ENCODE measurements around the gene ADAMTS14. TPM values are rescaled to one million over a fixed set of nuclear protein-coding genes. Genes with fewer than 3 reads are reported as not detected.
"Not testable (repeated sequence)": the region's sequence is repeated elsewhere in the genome, so short reads cannot be mapped to it uniquely, and the experiment has no call there.

ADAMTS14 gene
- polyA plus RNA-seq = 7.2 TPM
- long read RNA-seq, donor 1 = 0 reads
- long read RNA-seq, donor 2 = 0 reads
- long read RNA-seq, donor 3 = 0 reads
- long read RNA-seq, donor 4 = 0 reads
- long read RNA-seq, donor 5 = 0 reads
- long read RNA-seq, donor 6 = 0 reads
- long read RNA-seq, donor 7 = 0 reads
- long read RNA-seq, donor 8 = 0 reads
- long read RNA-seq, donor 9 = 0 reads
- long read RNA-seq, donor 10, partial matches to known transcripts = 6 of 6 reads
- long read RNA-seq, donor 10, other reads (novel, unspliced or antisense) = 0 of 6 reads
- long read RNA-seq, donor 11 = 0 reads

DNA sequence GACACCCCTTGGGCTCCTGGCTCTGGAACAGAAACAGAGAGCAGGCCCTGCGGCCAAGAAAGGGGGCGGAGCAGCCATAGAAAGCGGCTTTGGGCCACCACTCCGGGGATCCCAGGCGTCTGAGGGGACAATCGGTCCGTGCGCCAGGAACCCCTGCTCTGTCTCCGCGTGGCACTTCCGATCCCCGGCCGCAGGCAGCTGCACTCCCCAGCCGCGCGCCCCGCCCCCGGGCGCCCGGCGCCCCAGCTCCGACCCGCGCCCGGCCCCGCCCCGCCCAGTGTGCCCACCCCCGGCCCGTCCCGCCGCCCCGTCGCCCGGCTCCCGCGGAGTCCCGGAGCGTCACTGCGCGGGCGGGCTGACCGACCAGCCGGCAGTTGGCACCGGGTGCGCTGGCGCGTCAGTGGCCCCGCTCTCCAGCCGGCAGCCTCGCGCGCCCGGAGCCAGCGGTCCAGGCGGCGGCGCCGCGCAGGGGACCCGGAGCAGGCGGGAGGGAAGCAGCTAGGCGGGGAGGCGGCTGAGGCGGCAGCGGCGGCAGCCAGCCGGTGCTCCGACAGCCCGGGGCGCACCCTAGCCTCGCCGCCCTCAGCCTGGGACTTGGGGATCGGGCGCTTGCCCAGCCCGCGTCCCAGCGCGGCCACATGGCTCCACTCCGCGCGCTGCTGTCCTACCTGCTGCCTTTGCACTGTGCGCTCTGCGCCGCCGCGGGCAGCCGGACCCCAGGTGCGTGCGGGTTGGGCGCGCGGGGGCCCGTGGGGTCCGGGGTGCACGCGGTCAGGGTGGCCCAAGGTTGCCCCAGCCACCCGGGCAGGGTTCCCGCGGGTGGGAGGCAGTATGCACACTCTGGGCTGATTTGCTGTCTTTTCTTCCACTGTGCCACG, at the start of gene ADAMTS14:
Gene ADAMTS14 (plus strand): TSS at position 342 of the 878 bp plus-strand sequence. CDS start 297 bp downstream, at position 639.
- WGBS (ENCODE audit: insufficient coverage, low lambda C conversion rate) = 60% methylated on average over 1 of the region's 100 CpGs
- peak within 1 kb of the TSS; percentile 56 for H3K27ac ChIP-seq (ENCODE audit: low read length)
- no peaks in the 10 kb centered on the region for H3K36me3 ChIP-seq (ENCODE audit: control insufficient read depth, insufficient read depth, low read length)
- DNase-seq = peak in 1 of 2 donors; percentile 67
- H3K27me3 ChIP-seq (ENCODE audit: control insufficient read depth, insufficient read depth, low read length) = peaks cover 38% of the 10 kb centered on the region
- no peaks in the 10 kb centered on the region for H3K9me3 ChIP-seq (ENCODE audit: control insufficient read depth, low read depth, low read length)
- H3K4me3 ChIP-seq (ENCODE audit: low read length) = peak within 1 kb of the TSS; percentile 42
- peaks cover 3% of the 10 kb centered on the region for H3K4me1 ChIP-seq (ENCODE audit: control insufficient read depth, insufficient read depth, low read length)

DNA sequence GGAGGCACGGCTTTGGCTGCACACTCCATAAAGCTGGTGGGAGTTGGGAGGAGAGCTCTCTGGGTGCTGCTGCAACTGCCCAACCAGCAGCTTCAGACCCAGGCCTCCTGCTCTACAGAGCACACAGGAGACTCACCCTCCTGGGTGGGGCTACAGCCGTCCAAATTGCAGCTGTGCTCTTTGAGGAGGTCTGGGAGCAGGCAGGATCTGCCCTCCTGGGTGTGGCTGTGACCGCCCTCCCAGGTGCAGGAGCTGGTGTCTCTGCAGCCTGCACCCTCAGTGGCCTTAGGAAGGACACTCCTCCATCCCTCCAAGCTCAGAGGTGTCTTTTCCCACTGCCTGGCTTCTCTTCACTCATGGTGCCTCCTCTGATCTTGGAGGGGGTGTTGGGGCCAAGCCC, 49.8 kb upstream of the ADAMTS14 start:
- Histone ChIP-seq H3K27ac (ENCODE audit: low read length) (no peak overlapping the region), H3K4me1 (ENCODE audit: control insufficient read depth, insufficient read depth, low read length) (no peaks in the 10 kb centered on the region), H3K27me3 (ENCODE audit: control insufficient read depth, insufficient read depth, low read length) (no peaks in the 10 kb centered on the region), H3K9me3 (ENCODE audit: control insufficient read depth, low read depth, low read length) (peaks cover 5% of the 10 kb centered on the region), H3K4me3 (ENCODE audit: low read length) (no peak overlapping the region), H3K36me3 (ENCODE audit: control insufficient read depth, insufficient read depth, low read length) (no peaks in the 10 kb centered on the region)
- WGBS (ENCODE audit: insufficient coverage, low lambda C conversion rate) = no CpG with 5 or more reads among the region's 3 CpGs
- no peak for DNase-seq

DNA sequence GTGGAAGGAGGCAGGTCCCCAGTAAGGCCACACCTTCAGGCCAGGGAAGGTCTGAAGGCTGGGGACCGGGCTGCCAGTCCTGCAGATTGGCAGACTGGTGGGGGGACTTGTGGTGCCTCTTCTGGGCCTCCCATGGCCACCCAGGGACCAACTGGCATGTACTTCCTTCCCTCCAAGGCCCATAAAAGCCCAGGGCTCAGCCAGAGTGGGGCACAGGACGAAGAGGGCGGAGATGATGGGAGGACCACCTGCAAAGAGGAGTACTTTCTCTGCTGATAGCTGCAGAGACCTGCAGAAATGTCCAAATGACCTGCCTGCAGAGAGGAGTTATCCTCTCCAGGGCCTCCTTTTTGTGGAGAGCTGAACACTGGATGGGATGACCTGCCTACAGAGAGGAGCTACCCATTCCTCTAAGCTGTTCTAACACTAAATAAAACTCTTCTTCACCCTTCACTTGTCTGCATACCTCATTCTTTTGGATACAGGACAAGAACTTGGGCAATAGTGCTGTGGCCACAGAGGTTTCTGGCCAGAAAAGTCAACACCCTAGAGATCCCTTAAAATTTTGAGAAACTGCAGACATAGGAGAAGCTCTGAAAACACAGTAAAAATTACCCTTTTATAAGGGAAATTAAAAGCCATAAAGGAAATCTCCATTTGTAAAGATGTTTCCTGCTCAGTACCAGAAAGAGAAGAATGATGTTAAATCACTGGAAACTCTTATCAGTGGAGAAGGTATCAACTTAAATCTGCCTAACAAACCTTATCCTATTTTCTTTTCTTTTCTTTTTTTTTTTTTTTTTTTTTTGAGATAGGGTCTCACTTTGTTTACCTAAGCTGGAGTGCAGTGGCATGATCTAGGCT, 49.1 kb upstream of the ADAMTS14 start:
- H3K27me3 ChIP-seq (ENCODE audit: control insufficient read depth, insufficient read depth, low read length) = no peaks in the 10 kb centered on the region
- no peak overlapping the region for H3K4me3 ChIP-seq (ENCODE audit: low read length)
- H3K27ac ChIP-seq (ENCODE audit: low read length) = no peak overlapping the region
- no peaks in the 10 kb centered on the region for H3K4me1 ChIP-seq (ENCODE audit: control insufficient read depth, insufficient read depth, low read length)
- no peaks in the 10 kb centered on the region for H3K36me3 ChIP-seq (ENCODE audit: control insufficient read depth, insufficient read depth, low read length)
- peaks cover 5% of the 10 kb centered on the region for H3K9me3 ChIP-seq (ENCODE audit: control insufficient read depth, low read depth, low read length)
- no peak for DNase-seq
- no CpG with 5 or more reads among the region's 3 CpGs for WGBS (ENCODE audit: insufficient coverage, low lambda C conversion rate)

GRCh38 chr10:70626056-70626455, 46.2 kb upstream of the ADAMTS14 start:
- no peak overlapping the region for H3K4me3 ChIP-seq (ENCODE audit: low read length)
- peaks cover 7% of the 10 kb centered on the region for H3K9me3 ChIP-seq (ENCODE audit: control insufficient read depth, low read depth, low read length)
- no peaks in the 10 kb centered on the region for H3K27me3 ChIP-seq (ENCODE audit: control insufficient read depth, insufficient read depth, low read length)
- H3K36me3 ChIP-seq (ENCODE audit: control insufficient read depth, insufficient read depth, low read length) = no peaks in the 10 kb centered on the region
- DNase-seq = no peak
- no peaks in the 10 kb centered on the region for H3K4me1 ChIP-seq (ENCODE audit: control insufficient read depth, insufficient read depth, low read length)
- no peak overlapping the region for H3K27ac ChIP-seq (ENCODE audit: low read length)

DNA sequence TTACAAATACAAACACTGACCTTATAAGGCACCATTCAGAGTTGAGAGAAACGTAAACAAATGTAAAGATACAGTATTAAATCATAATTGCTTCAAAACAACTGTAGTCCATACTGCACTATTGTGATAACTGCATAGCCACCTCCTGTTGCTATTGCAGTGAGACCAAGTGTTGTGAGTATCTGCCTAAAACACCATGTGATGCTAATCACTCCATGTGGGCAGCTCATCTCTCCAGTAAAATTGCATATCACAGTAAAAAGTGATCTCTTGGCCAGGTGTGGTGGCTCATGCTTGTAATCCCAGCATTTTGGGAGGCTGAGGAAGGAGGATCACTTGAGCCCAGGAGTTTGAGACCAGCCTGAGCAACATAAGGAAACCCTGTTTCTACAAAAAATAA, 43.0 kb upstream of the ADAMTS14 start:
- no peaks in the 10 kb centered on the region for H3K4me1 ChIP-seq (ENCODE audit: control insufficient read depth, insufficient read depth, low read length)
- H3K27me3 ChIP-seq (ENCODE audit: control insufficient read depth, insufficient read depth, low read length) = no peaks in the 10 kb centered on the region
- H3K27ac ChIP-seq (ENCODE audit: low read length) = no peak overlapping the region
- H3K4me3 ChIP-seq (ENCODE audit: low read length) = no peak overlapping the region
- no peaks in the 10 kb centered on the region for H3K36me3 ChIP-seq (ENCODE audit: control insufficient read depth, insufficient read depth, low read length)
- no peak for DNase-seq
- H3K9me3 ChIP-seq (ENCODE audit: control insufficient read depth, low read depth, low read length) = peaks cover 7% of the 10 kb centered on the region
- no CpG with 5 or more reads among the region's 1 CpG for WGBS (ENCODE audit: insufficient coverage, low lambda C conversion rate)

DNA sequence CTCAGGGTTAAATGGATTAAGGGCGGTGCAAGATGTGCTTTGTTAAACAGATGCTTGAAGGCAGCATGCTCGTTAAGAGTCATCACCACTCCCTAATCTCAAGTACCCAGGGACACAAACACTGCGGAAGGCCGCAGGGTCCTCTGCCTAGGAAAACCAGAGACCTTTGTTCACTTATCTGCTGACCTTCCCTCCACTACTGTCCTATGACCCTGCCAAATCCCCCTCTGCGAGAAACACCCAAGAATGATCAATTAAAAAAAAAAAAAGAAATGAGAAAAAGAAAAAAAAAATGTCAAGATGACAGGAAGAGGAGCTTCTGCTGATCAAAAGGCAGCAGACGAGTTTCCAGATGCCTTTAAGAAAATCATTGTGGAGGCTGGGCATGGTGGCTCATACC, 40.6 kb upstream of the ADAMTS14 start:
- not testable (repeated sequence) for H3K27ac ChIP-seq (ENCODE audit: low read length); H3K27me3 ChIP-seq (ENCODE audit: control insufficient read depth, insufficient read depth, low read length); H3K4me1 ChIP-seq (ENCODE audit: control insufficient read depth, insufficient read depth, low read length); H3K36me3 ChIP-seq (ENCODE audit: control insufficient read depth, insufficient read depth, low read length); H3K4me3 ChIP-seq (ENCODE audit: low read length); DNase-seq; H3K9me3 ChIP-seq (ENCODE audit: control insufficient read depth, low read depth, low read length)
- no CpG with 5 or more reads among the region's 6 CpGs for WGBS (ENCODE audit: insufficient coverage, low lambda C conversion rate)

DNA sequence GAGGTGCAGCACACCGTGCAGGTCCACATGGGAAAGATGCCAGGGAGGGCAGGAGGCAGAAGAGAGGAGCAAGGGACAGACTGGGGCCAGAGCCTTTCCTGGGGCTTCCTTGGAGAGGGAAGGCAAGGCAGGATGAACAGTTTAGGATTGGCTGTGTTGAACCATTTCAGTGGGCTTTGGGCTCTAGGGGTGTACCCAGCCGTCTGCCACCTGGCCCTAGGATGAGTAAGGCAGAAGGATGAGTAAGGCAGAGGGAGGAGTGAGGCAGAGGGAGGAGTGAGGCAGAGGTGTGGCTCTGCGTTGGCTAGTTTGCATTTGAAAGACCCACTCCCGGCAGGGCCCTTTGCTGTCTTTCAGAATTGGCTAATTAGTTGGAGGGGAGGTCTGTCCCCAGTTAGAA, 38.3 kb upstream of the ADAMTS14 start:
- no peaks in the 10 kb centered on the region for H3K27me3 ChIP-seq (ENCODE audit: control insufficient read depth, insufficient read depth, low read length)
- H3K4me3 ChIP-seq (ENCODE audit: low read length) = no peak overlapping the region
- 86% methylated on average over 1 of the region's 4 CpGs for WGBS (ENCODE audit: insufficient coverage, low lambda C conversion rate)
- no peaks in the 10 kb centered on the region for H3K36me3 ChIP-seq (ENCODE audit: control insufficient read depth, insufficient read depth, low read length)
- H3K4me1 ChIP-seq (ENCODE audit: control insufficient read depth, insufficient read depth, low read length) = no peaks in the 10 kb centered on the region
- H3K27ac ChIP-seq (ENCODE audit: low read length) = no peak overlapping the region
- H3K9me3 ChIP-seq (ENCODE audit: control insufficient read depth, low read depth, low read length) = peaks cover 7% of the 10 kb centered on the region
- no peak for DNase-seq

GRCh38 chr10:70634515-70634914, 37.8 kb upstream of the ADAMTS14 start:
- H3K27me3 ChIP-seq (ENCODE audit: control insufficient read depth, insufficient read depth, low read length); H3K4me1 ChIP-seq (ENCODE audit: control insufficient read depth, insufficient read depth, low read length); DNase-seq; H3K36me3 ChIP-seq (ENCODE audit: control insufficient read depth, insufficient read depth, low read length); H3K27ac ChIP-seq (ENCODE audit: low read length); H3K4me3 ChIP-seq (ENCODE audit: low read length); H3K9me3 ChIP-seq (ENCODE audit: control insufficient read depth, low read depth, low read length): not testable (repeated sequence)
- no CpG with 5 or more reads among the region's 5 CpGs for WGBS (ENCODE audit: insufficient coverage, low lambda C conversion rate)

- not testable (repeated sequence) for H3K9me3 ChIP-seq (ENCODE audit: control insufficient read depth, low read depth, low read length); H3K4me1 ChIP-seq (ENCODE audit: control insufficient read depth, insufficient read depth, low read length); DNase-seq; H3K36me3 ChIP-seq (ENCODE audit: control insufficient read depth, insufficient read depth, low read length); H3K4me3 ChIP-seq (ENCODE audit: low read length); H3K27me3 ChIP-seq (ENCODE audit: control insufficient read depth, insufficient read depth, low read length); H3K27ac ChIP-seq (ENCODE audit: low read length)
- WGBS (ENCODE audit: insufficient coverage, low lambda C conversion rate) = 83% methylated on average over 1 of the region's 7 CpGs
Measured at GRCh38 chr10:70639640-70640383, 32.5 kb upstream of the ADAMTS14 start.

GRCh38 chr10:70643272-70643671, 29.0 kb upstream of the ADAMTS14 start:
- DNase-seq; H3K27ac ChIP-seq (ENCODE audit: low read length); H3K9me3 ChIP-seq (ENCODE audit: control insufficient read depth, low read depth, low read length); H3K4me3 ChIP-seq (ENCODE audit: low read length); H3K4me1 ChIP-seq (ENCODE audit: control insufficient read depth, insufficient read depth, low read length); H3K27me3 ChIP-seq (ENCODE audit: control insufficient read depth, insufficient read depth, low read length); H3K36me3 ChIP-seq (ENCODE audit: control insufficient read depth, insufficient read depth, low read length): not testable (repeated sequence)
- WGBS (ENCODE audit: insufficient coverage, low lambda C conversion rate) = 83% methylated on average over 1 of the region's 3 CpGs
